ENCODE results near the gene PPFIBP2.

DNA sequence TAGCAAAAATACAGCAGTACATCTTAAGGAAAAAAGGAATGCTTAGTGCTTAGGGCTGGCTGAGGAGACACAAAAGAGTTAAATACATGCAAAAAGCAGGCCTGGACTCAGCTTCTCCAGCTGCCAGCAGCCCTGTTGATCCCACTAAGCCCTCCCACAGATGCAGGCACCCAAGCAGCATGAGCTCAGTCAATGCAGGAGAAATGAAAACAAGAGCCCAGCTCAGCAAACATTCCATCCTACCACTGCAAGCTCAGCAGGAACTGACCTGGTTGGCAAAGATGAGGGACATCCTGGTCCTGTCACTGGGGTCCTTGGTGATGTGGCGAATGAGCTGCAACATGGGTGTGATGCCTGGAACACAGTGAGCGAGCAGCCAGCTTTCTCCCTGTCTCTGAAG, 153.7 kb downstream of the PPFIBP2 start:
- TF ChIP-seq, protein P1, sequence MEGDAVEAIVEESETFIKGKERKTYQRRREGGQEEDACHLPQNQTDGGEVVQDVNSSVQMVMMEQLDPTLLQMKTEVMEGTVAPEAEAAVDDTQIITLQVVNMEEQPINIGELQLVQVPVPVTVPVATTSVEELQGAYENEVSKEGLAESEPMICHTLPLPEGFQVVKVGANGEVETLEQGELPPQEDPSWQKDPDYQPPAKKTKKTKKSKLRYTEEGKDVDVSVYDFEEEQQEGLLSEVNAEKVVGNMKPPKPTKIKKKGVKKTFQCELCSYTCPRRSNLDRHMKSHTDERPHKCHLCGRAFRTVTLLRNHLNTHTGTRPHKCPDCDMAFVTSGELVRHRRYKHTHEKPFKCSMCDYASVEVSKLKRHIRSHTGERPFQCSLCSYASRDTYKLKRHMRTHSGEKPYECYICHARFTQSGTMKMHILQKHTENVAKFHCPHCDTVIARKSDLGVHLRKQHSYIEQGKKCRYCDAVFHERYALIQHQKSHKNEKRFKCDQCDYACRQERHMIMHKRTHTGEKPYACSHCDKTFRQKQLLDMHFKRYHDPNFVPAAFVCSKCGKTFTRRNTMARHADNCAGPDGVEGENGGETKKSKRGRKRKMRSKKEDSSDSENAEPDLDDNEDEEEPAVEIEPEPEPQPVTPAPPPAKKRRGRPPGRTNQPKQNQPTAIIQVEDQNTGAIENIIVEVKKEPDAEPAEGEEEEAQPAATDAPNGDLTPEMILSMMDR (IDR thresholded peaks at IDR 0.05) = no peak
- TF ChIP-seq POLR2AphosphoS5 (IDR thresholded peaks at IDR 0.05) = no peak
